Measurements from ENCODE around the gene MRPL58.

DNA sequence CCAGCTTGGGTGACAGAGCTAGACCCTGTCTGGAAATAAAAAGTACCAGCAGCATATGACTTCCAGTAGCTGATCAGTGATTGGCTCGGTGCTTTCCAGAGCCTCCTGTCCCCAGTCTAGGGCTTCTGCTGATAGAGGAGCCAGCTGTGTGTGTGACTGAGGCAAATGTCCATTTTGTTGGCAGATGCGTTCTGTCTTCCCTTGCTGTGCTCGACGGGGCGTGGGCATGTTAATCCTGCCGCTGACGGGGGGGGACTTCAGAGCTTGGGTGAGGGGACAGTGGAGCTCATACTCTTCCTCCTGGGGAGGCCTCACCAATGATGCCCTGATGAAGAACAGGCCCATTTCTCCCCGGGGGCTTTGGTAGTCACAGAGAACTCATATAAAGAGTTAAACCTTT, 49.1 kb downstream of the MRPL58 start:
- TF ChIP-seq, protein P1, sequence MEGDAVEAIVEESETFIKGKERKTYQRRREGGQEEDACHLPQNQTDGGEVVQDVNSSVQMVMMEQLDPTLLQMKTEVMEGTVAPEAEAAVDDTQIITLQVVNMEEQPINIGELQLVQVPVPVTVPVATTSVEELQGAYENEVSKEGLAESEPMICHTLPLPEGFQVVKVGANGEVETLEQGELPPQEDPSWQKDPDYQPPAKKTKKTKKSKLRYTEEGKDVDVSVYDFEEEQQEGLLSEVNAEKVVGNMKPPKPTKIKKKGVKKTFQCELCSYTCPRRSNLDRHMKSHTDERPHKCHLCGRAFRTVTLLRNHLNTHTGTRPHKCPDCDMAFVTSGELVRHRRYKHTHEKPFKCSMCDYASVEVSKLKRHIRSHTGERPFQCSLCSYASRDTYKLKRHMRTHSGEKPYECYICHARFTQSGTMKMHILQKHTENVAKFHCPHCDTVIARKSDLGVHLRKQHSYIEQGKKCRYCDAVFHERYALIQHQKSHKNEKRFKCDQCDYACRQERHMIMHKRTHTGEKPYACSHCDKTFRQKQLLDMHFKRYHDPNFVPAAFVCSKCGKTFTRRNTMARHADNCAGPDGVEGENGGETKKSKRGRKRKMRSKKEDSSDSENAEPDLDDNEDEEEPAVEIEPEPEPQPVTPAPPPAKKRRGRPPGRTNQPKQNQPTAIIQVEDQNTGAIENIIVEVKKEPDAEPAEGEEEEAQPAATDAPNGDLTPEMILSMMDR (conservative IDR thresholded peaks at IDR 0.05; ENCODE audit: low read length), result no peak
- TF ChIP-seq EZH2phosphoT487 (IDR thresholded peaks at IDR 0.05; ENCODE audit: borderline replicate concordance), result no peak
